ENCODE data around the gene TRIM2.
A peak's percentile ranks its signal among the peaks of the same experiment; 100 is the strongest.

- TF ChIP-seq CTCF (IDR thresholded peaks at IDR 0.05) (peak in 5 of 6 experiments; percentile 18 to 45 (median 32)), POLR2A (IDR thresholded peaks at IDR 0.05) (no peak), POLR2AphosphoS5 (IDR thresholded peaks at IDR 0.05) (no peak), EP300 (IDR thresholded peaks at IDR 0.05) (no peak)
Observed at GRCh38 chr4:153207567-153207966, 3.3 kb downstream of the TRIM2 start.

Measured in upper lobe of left lung (tissue), 4 donors.